SK-N-MC (cell line): ENCODE data around the gene TRIM45.

Experiments
- EZH2 ChIP-seq: fragments of 200-600 bp; sonication (generic); IDR thresholded peaks from one replicate; pipeline ENCODE4 v1.6.1; 2017; ENCODE audit warnings: antibody characterized with exemption
- POLR2AphosphoS5 ChIP-seq: IDR thresholded peaks from 2 replicates; pipeline ENCODE4 v1.6.1; 2012; ENCODE audit warnings: mild to moderate bottlenecking, low read depth, low read length, borderline replicate concordance

GRCh38 chr1:117084231-117084630 lies 37.3 kb downstream of the TRIM45 start:
- TF ChIP-seq EZH2: no peak
- TF ChIP-seq POLR2AphosphoS5: no peak
